PC-3 (cell line): ENCODE results near the gene ILDR2.

Experiments
- EZH2 ChIP-seq: fragments of 300-600 bp; sonication (generic); IDR thresholded peaks from one replicate; pipeline ENCODE4 v1.6.1; 2017; ENCODE audit warnings: antibody characterized with exemption, mild to moderate bottlenecking, low read length; ENCODE audit not compliant: unreplicated experiment
- EZH2phosphoT487 ChIP-seq: fragments of 300-600 bp; sonication (generic); IDR thresholded peaks from 2 replicates; pipeline ENCODE4 v1.6.1; 2018; ENCODE audit warnings: mild to moderate bottlenecking, antibody characterized with exemption, low read length, borderline replicate concordance
- TF ChIP-seq, protein P1 (sequence below): fragments of 300-600 bp; sonication (generic); conservative IDR thresholded peaks from 2 replicates; pipeline ENCODE4 v1.5.1; 2017; ENCODE audit warnings: antibody characterized with exemption, low read depth, mild to moderate bottlenecking, low read length

DNA sequence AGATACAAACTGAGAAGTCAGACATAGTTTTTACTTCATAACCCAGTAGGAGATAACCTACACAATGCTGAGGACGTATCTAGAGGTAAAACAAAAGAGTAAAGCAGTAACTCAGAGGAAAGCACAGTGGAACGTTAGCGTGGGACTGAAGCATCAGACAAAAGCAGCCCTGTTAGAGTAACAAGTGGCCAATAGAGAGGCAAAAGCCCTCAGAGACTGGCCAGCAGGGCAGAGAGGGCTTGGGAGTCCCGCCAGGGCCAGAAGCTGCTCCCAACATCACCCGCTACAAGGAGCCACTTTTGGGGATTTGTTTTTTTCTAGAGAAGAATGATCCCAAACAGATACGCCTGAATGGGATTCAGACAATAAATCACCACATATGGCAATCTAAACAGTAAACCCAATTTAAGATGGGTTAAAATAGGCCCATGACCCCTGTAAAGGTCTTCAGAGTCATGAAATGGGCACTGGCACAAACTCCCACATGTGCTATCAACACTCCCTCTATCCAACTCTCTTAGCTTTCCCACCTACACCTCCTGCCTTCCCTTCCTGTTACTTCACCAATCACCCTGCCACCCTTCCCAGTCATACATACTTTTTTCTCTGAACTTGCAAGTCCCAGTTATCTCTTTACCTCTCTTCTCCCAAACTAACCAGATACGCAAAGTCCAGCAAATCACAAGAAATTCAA is 116.5 kb downstream of the ILDR2 start:
- TF ChIP-seq, protein P1, sequence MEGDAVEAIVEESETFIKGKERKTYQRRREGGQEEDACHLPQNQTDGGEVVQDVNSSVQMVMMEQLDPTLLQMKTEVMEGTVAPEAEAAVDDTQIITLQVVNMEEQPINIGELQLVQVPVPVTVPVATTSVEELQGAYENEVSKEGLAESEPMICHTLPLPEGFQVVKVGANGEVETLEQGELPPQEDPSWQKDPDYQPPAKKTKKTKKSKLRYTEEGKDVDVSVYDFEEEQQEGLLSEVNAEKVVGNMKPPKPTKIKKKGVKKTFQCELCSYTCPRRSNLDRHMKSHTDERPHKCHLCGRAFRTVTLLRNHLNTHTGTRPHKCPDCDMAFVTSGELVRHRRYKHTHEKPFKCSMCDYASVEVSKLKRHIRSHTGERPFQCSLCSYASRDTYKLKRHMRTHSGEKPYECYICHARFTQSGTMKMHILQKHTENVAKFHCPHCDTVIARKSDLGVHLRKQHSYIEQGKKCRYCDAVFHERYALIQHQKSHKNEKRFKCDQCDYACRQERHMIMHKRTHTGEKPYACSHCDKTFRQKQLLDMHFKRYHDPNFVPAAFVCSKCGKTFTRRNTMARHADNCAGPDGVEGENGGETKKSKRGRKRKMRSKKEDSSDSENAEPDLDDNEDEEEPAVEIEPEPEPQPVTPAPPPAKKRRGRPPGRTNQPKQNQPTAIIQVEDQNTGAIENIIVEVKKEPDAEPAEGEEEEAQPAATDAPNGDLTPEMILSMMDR: no peak
- TF ChIP-seq EZH2: no peak
- no peak for TF ChIP-seq EZH2phosphoT487
